Measurements from ENCODE around the gene DSG4.
"Not testable (repeated sequence)": the region's sequence is repeated elsewhere in the genome, so short reads cannot be mapped to it uniquely, and the experiment has no call there.

Gene DSG4

GRCh38 chr18:31376477-31376876, at the start of gene DSG4:
TSS of gene DSG4 (plus strand) at chr18:31376777. CDS start at chr18:31376912, 135 bp downstream.
- Histone ChIP-seq H3K27me3 (ENCODE audit: low read depth, low read length) (no peaks in the 10 kb centered on the region), H3K4me3 (ENCODE audit: low read length) (no peak within 1 kb of the TSS), H3K27ac (ENCODE audit: low read length) (no peak within 1 kb of the TSS), H3K4me1 (ENCODE audit: low read length) (no peaks in the 10 kb centered on the region), H2AFZ (ENCODE audit: low read depth, low read length) (no peak within 1 kb of the TSS), H4K20me1 (ENCODE audit: insufficient read depth, low read length) (no peaks in the 10 kb centered on the region), H3K79me2 (ENCODE audit: low read length) (no peaks in the 10 kb centered on the region), H3K9me3 (ENCODE audit: insufficient read depth, low read length) (no peaks in the 10 kb centered on the region), H3K36me3 (replicated peaks; ENCODE audit: low read depth, low read length) (no peaks in the 10 kb centered on the region), H3K4me2 (ENCODE audit: low read length) (no peak within 1 kb of the TSS), H3K9ac (ENCODE audit: low read length) (no peak within 1 kb of the TSS)
- TF ChIP-seq CTCF (IDR thresholded peaks at IDR 0.05; ENCODE audit: low read depth, low read length) (no peak), EZH2phosphoT487 (IDR thresholded peaks at IDR 0.05; ENCODE audit: low read depth) (no peak)

DNA sequence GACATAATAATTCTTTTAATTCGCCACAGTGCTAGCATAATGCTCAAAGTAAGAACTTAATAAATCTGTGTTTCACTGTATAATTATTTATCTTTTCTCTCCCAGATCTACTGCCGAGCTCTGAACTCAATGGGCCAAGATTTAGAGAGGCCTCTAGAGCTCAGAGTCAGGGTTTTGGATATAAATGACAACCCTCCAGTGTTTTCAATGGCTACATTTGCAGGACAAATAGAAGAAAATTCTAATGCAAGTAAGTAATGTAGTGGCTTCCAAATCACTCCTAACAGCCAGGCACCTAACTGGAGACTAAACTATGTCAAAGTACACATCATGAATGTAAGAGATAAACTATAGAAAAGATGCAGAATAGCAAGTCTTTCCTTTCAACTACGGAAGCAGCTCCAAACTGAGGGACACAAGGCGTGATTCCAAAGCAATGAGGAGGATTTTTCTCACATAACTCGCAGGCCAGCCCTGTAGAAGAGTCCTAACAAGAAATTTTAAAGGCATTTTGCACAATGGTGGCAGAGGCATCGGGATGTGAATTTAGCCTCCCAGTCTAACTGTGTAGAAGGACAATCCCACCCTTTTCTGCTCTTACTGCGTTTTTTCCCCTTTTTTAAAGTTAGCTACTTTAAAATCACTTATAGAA, 46.7 kb upstream of the DSG4 start:
- no peak overlapping the region for H3K4me2 ChIP-seq (ENCODE audit: low read length)
- no peaks in the 10 kb centered on the region for H4K20me1 ChIP-seq (ENCODE audit: insufficient read depth, low read length)

DNA sequence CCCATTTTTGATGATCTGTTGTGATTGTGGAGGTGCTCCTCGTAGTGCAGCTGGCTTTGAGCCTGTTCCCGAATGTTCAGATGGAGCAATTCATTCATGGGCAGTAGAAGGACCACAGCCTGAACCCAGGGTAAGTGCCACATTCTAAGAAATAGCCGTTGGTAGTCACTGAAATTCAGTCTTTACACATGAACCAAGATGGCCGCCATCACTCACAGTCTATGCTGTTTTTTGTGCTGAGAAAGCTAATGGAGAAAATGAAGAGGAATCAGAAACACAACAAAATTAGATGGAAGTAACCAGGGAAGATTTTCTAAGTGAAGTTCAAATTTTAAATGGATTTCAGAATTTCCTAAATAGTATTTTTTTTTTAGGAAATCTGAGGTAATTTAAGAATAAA, 33.1 kb upstream of the DSG4 start:
- Histone ChIP-seq H3K36me3 (replicated peaks; ENCODE audit: low read depth, low read length) (no peaks in the 10 kb centered on the region), H3K79me2 (ENCODE audit: low read length) (no peaks in the 10 kb centered on the region), H3K4me3 (ENCODE audit: low read length) (no peak overlapping the region), H2AFZ (ENCODE audit: low read depth, low read length) (peak overlapping the region; percentile 29; the same call in 1 of the 2 replicates), H3K27me3 (ENCODE audit: low read depth, low read length) (no peaks in the 10 kb centered on the region), H3K9me3 (ENCODE audit: insufficient read depth, low read length) (0 out of 2 replicates have a peak, but pooled peaks cover 2% of the 10 kb centered on the region), H4K20me1 (ENCODE audit: insufficient read depth, low read length) (no peaks in the 10 kb centered on the region), H3K4me1 (ENCODE audit: low read length) (no peaks in the 10 kb centered on the region), H3K27ac (ENCODE audit: low read length) (no peak overlapping the region), H3K9ac (ENCODE audit: low read length) (no peak overlapping the region), H3K4me2 (ENCODE audit: low read length) (no peak overlapping the region)
- TF ChIP-seq CTCF (IDR thresholded peaks at IDR 0.05; ENCODE audit: low read depth, low read length) (no peak), EZH2phosphoT487 (IDR thresholded peaks at IDR 0.05; ENCODE audit: low read depth) (no peak)

More for the DNA sequence above, 46.7 kb upstream of the DSG4 start:
- Histone ChIP-seq H3K27ac (ENCODE audit: low read length) (no peak overlapping the region), H3K9ac (ENCODE audit: low read length) (no peak overlapping the region), H3K4me3 (ENCODE audit: low read length) (no peak overlapping the region), H3K36me3 (replicated peaks; ENCODE audit: low read depth, low read length) (no peaks in the 10 kb centered on the region), H3K79me2 (ENCODE audit: low read length) (no peaks in the 10 kb centered on the region), H3K4me1 (ENCODE audit: low read length) (peaks cover 26% of the 10 kb centered on the region), H3K9me3 (ENCODE audit: insufficient read depth, low read length) (no peaks in the 10 kb centered on the region), H3K27me3 (ENCODE audit: low read depth, low read length) (no peaks in the 10 kb centered on the region), H2AFZ (ENCODE audit: low read depth, low read length) (no peak overlapping the region)
- TF ChIP-seq EZH2phosphoT487 (IDR thresholded peaks at IDR 0.05; ENCODE audit: low read depth) (no peak), CTCF (IDR thresholded peaks at IDR 0.05; ENCODE audit: low read depth, low read length) (no peak)

GRCh38 chr18:31353336-31353735, 23.2 kb upstream of the DSG4 start:
- not testable (repeated sequence) for H3K9ac ChIP-seq (ENCODE audit: low read length); H3K27ac ChIP-seq (ENCODE audit: low read length); H3K4me3 ChIP-seq (ENCODE audit: low read length); H3K79me2 ChIP-seq (ENCODE audit: low read length); H3K4me2 ChIP-seq (ENCODE audit: low read length); H3K4me1 ChIP-seq (ENCODE audit: low read length); H3K9me3 ChIP-seq (ENCODE audit: insufficient read depth, low read length); H3K27me3 ChIP-seq (ENCODE audit: low read depth, low read length); H4K20me1 ChIP-seq (ENCODE audit: insufficient read depth, low read length); H3K36me3 ChIP-seq (replicated peaks; ENCODE audit: low read depth, low read length); H2AFZ ChIP-seq (ENCODE audit: low read depth, low read length)

All from OCI-LY3 (cell line).